HepG2 (cell line): Measurements from ENCODE around the gene SOX4. TPM values are rescaled to one million over a fixed set of nuclear protein-coding genes. Genes with fewer than 3 reads are reported as not detected.

Source experiments
- AGO1 ChIP-seq: fragments of 200-400 bp; formaldehyde crosslinking; IDR thresholded peaks from 2 replicates; pipeline ENCODE4 v1.6.1; 2017; ENCODE audit warnings: mild to moderate bottlenecking, low read depth, low read length, moderate library complexity; ENCODE audit not compliant: poor library complexity, severe bottlenecking
- CAMTA2 ChIP-seq: sonication (generic); formaldehyde crosslinking; IDR thresholded peaks from 2 replicates; pipeline ENCODE4 v1.4.0; 2020; ENCODE audit warnings: mild to moderate bottlenecking, missing genetic modification reagents, borderline replicate concordance
- CBX5 ChIP-seq: sonication (generic); formaldehyde crosslinking; IDR thresholded peaks from 2 replicates; pipeline ENCODE4 v1.4.0; 2020; ENCODE audit warnings: missing genetic modification reagents, borderline replicate concordance
- CENPX ChIP-seq: sonication (generic); formaldehyde crosslinking; IDR thresholded peaks from 2 replicates; pipeline ENCODE4 v1.9.0; 2021; ENCODE audit warnings: mild to moderate bottlenecking, missing genetic modification reagents, moderate library complexity
- FOXP1 ChIP-seq, 2 experiments: fragments of 450-650 bp in 1 of 2; IDR thresholded peaks; 2 replicates each; pipeline ENCODE4 v1.6.1; 2017 to 2018; ENCODE audit warnings: antibody characterized with exemption in 1 of 2
- HOXA3 ChIP-seq: sonication (generic); formaldehyde crosslinking; IDR thresholded peaks from 2 replicates; pipeline ENCODE4 v1.5.0; 2020; ENCODE audit warnings: missing genetic modification reagents
- JUND ChIP-seq: sonication (generic); formaldehyde crosslinking; IDR thresholded peaks from 2 replicates; pipeline ENCODE4 v1.8.0; 2022; ENCODE audit warnings: mild to moderate bottlenecking, missing genetic modification reagents
- PHF21A ChIP-seq: sonication (generic); formaldehyde crosslinking; IDR thresholded peaks from 2 replicates; pipeline ENCODE4 v1.5.0; 2020; ENCODE audit warnings: mild to moderate bottlenecking, missing genetic modification reagents
- PHF8 ChIP-seq: sonication (generic); formaldehyde crosslinking; IDR thresholded peaks from 2 replicates; pipeline ENCODE4 v1.5.0; 2020; ENCODE audit warnings: missing genetic modification reagents
- RFXANK ChIP-seq: IDR thresholded peaks from 2 replicates; pipeline ENCODE4 v1.6.1; 2016
- ZBTB1 ChIP-seq: sonication (generic); formaldehyde crosslinking; IDR thresholded peaks from 2 replicates; pipeline ENCODE4 v1.4.0; 2020; ENCODE audit warnings: missing genetic modification reagents, borderline replicate concordance
- ZBTB2 ChIP-seq: sonication (generic); formaldehyde crosslinking; IDR thresholded peaks from 2 replicates; pipeline ENCODE4 v1.8.0; 2022; ENCODE audit warnings: low read depth, missing genetic modification reagents
- ZBTB38 ChIP-seq: sonication (generic); formaldehyde crosslinking; IDR thresholded peaks from 2 replicates; pipeline ENCODE4 v1.5.1; 2020; ENCODE audit warnings: mild to moderate bottlenecking, missing genetic modification reagents
- ZKSCAN1 ChIP-seq: fragments of 150-350 bp; IDR thresholded peaks from 2 replicates; pipeline ENCODE4 v1.6.1; 2014; ENCODE audit warnings: low read length
- ZNF329 ChIP-seq: sonication (generic); formaldehyde crosslinking; IDR thresholded peaks from 2 replicates; pipeline ENCODE4 v1.9.0; 2021; ENCODE audit warnings: low read depth, mild to moderate bottlenecking, missing genetic modification reagents
- ZNF333 ChIP-seq: sonication (generic); formaldehyde crosslinking; IDR thresholded peaks from 2 replicates; pipeline ENCODE4 v1.4.0; 2020; ENCODE audit warnings: mild to moderate bottlenecking, missing genetic modification reagents, borderline replicate concordance
- ZNF572 ChIP-seq: sonication (generic); formaldehyde crosslinking; IDR thresholded peaks from 2 replicates; pipeline ENCODE4 v1.5.1; 2020; ENCODE audit warnings: mild to moderate bottlenecking, missing genetic modification reagents
- ZNF775 ChIP-seq: sonication (generic); formaldehyde crosslinking; IDR thresholded peaks from 2 replicates; pipeline ENCODE4 v1.4.0; 2020; ENCODE audit warnings: missing genetic modification reagents, mild to moderate bottlenecking, moderate library complexity, borderline replicate concordance
- ZNF781 ChIP-seq: sonication (generic); formaldehyde crosslinking; IDR thresholded peaks from 2 replicates; pipeline ENCODE4 v1.5.1; 2020; ENCODE audit warnings: borderline replicate concordance, mild to moderate bottlenecking, missing genetic modification reagents; ENCODE audit errors: not compliant biosample characterization
- polyA plus RNA-seq, 8 experiments: library from polyadenylated mRNA; depleted of rRNA in 3 of 8; stranded (reverse) in 7 of 8; unstranded in 1 of 8; fragments of >200 nt; fragmentation: Illumina TruSeq in 4 of 8; extraction: Trizol in 4 of 8; gene quantifications; 2 replicates each; pipeline versions ENCODE4 v1.2.1 to v1.2.3, GENCODE V29; 2011 to 2016; ENCODE audit warnings: low read depth in 4 of 8, missing spikeins in 1 of 8, mixed read lengths in 1 of 8; ENCODE audit not compliant: insufficient read depth in 1 of 8
- total RNA-seq, 5 experiments: library from RNA; depleted of rRNA; stranded (reverse); fragments of >200 nt; fragmentation: Illumina TruSeq; extraction: Trizol; gene quantifications; 2 replicates each; pipeline ENCODE4 v1.2.3, GENCODE V29; 2016; ENCODE audit warnings: low read depth in 1 of 5
- TF ChIP-seq, protein P1 (sequence below): sonication (generic); formaldehyde crosslinking; IDR thresholded peaks from 2 replicates; pipeline ENCODE4 v1.4.0; 2020; ENCODE audit warnings: mild to moderate bottlenecking, missing genetic modification reagents
- TF ChIP-seq, protein P2 (sequence below): sonication (generic); formaldehyde crosslinking; IDR thresholded peaks from 2 replicates; pipeline ENCODE4 v1.8.0; 2022; ENCODE audit warnings: missing genetic modification reagents, mild to moderate bottlenecking, inconsistent platforms, borderline replicate concordance
- TF ChIP-seq, protein P3 (sequence below), 2 experiments: sonication (generic) in 1 of 2; formaldehyde crosslinking in 1 of 2; IDR thresholded peaks; 2 replicates each; pipeline versions ENCODE4 v1.4.0 to v1.6.1; 2018 to 2020; ENCODE audit warnings: missing genetic modification reagents in 2 of 2, borderline replicate concordance in 1 of 2, low read depth in 1 of 2, mild to moderate bottlenecking in 1 of 2, missing biosample characterization in 1 of 2

The SOX4 gene
- total and polyA plus RNA-seq, 2 of the 13 experiments (the other 11 are each of a cell fraction or from before 2014, with no cell fraction given), result 2.6 to 3.4 TPM

GRCh38 chr6:21589352-21590345 lies 3.9 kb upstream of the SOX4 start (continued):
- TF ChIP-seq, protein P1, sequence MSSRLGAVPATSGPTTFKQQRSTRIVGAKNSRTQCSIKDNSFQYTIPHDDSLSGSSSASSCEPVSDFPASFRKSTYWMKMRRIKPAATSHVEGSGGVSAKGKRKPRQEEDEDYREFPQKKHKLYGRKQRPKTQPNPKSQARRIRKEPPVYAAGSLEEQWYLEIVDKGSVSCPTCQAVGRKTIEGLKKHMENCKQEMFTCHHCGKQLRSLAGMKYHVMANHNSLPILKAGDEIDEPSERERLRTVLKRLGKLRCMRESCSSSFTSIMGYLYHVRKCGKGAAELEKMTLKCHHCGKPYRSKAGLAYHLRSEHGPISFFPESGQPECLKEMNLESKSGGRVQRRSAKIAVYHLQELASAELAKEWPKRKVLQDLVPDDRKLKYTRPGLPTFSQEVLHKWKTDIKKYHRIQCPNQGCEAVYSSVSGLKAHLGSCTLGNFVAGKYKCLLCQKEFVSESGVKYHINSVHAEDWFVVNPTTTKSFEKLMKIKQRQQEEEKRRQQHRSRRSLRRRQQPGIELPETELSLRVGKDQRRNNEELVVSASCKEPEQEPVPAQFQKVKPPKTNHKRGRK (CRISPR knock-in tag), result no peak
- TF ChIP-seq ZBTB1, result no peak
- no peak for TF ChIP-seq ZNF781 (CRISPR knock-in tag)
- TF ChIP-seq AGO1, result no peak
- TF ChIP-seq ZNF572, result no peak
- TF ChIP-seq ZKSCAN1, result peak; percentile 32; the same call in 1 of the 2 replicates
- TF ChIP-seq PHF8 (CRISPR knock-in tag), result no peak; the same call in 1 of the 2 replicates
- TF ChIP-seq CBX5 (CRISPR knock-in tag), result no peak; the same call in 1 of the 2 replicates
- no peak for TF ChIP-seq CAMTA2 (CRISPR knock-in tag)
- no peak for TF ChIP-seq HOXA3
- peak; percentile 52; the same call in 1 of the 2 replicates for TF ChIP-seq RFXANK (CRISPR knock-in tag)
- no peak for TF ChIP-seq ZBTB2 (CRISPR knock-in tag)
- TF ChIP-seq, protein P2, sequence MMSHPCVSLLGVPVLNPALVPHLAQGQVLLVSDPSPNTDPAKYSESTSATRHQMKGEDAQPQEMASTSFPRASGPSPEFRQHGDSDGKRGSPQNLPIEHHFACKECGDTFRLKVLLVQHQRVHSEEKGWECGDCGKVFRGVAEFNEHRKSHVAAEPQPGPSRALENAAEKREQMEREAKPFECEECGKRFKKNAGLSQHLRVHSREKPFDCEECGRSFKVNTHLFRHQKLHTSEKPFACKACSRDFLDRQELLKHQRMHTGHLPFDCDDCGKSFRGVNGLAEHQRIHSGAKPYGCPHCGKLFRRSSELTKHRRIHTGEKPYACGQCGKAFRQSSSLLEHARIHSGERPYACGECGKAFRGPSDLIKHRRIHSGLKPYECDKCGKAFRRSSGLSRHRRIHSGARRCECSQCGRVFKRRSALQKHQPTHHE (CRISPR knock-in tag), result no peak
- TF ChIP-seq, protein P3, sequence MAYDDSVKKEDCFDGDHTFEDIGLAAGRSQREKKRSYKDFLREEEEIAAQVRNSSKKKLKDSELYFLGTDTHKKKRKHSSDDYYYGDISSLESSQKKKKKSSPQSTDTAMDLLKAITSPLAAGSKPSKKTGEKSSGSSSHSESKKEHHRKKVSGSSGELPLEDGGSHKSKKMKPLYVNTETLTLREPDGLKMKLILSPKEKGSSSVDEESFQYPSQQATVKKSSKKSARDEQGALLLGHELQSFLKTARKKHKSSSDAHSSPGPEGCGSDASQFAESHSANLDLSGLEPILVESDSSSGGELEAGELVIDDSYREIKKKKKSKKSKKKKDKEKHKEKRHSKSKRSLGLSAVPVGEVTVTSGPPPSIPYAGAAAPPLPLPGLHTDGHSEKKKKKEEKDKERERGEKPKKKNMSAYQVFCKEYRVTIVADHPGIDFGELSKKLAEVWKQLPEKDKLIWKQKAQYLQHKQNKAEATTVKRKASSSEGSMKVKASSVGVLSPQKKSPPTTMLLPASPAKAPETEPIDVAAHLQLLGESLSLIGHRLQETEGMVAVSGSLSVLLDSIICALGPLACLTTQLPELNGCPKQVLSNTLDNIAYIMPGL (CRISPR knock-in tag; IDR thresholded peaks at IDR 0.05; ENCODE audit: borderline replicate concordance in 1 of 2, low read depth in 1 of 2), result peak; percentile 79 to 91
- TF ChIP-seq ZNF775, result 0 out of 2 replicates have a peak, but pooled peaks have one; percentile 33
- no peak for TF ChIP-seq FOXP1 (IDR thresholded peaks at IDR 0.05)
- no peak for TF ChIP-seq FOXP1 (CRISPR knock-in tag; IDR thresholded peaks at IDR 0.05)
- TF ChIP-seq PHF21A (CRISPR knock-in tag), result no peak
- TF ChIP-seq ZNF329 (CRISPR knock-in tag), result no peak
- no peak for TF ChIP-seq JUND (CRISPR knock-in tag)
- no peak for TF ChIP-seq ZNF333 (CRISPR knock-in tag)
- TF ChIP-seq ZBTB38 (CRISPR knock-in tag), result peak; percentile 75
- no peak for TF ChIP-seq CENPX (CRISPR knock-in tag)
